ENCODE measurements around the gene BLOC1S4.

- TF ChIP-seq POLR2AphosphoS5 (IDR thresholded peaks at IDR 0.05; ENCODE audit: borderline replicate concordance, low read depth, low read length), result no peak
- no peak for TF ChIP-seq EZH2 (IDR thresholded peaks at IDR 0.05)
- no peak for TF ChIP-seq FOXP2 (optimal IDR thresholded peaks at IDR 0.05; ENCODE audit: control extremely low read depth, extremely low read length, insufficient read depth)
Observed at GRCh38 chr4:6695660-6696610, 20.0 kb upstream of the BLOC1S4 start.

Measured in SK-N-MC (cell line).